Measurements from ENCODE around the gene DGCR6L.
"Not testable (repeated sequence)": the region's sequence is repeated elsewhere in the genome, so short reads cannot be mapped to it uniquely, and the experiment has no call there.

The DGCR6L gene

DNA sequence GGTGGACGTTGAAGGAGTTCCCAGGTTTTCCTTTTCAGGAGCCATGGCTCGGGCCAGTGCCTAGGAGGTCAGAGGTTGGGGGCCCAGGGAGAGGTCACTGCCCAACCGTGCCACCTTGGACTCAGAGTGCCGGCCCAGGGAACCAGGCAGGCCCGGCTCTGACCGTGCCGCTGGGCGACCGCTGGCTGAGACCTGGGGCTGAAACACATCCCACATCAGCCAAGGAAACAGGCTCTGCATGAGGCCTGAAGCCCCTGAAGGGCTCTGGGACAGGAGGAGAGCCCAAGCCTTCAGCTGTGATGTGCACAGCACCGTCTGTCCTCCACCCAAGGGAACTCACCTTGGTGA lies 29.8 kb downstream of the DGCR6L start:
- no peak for DNase-seq

DNA sequence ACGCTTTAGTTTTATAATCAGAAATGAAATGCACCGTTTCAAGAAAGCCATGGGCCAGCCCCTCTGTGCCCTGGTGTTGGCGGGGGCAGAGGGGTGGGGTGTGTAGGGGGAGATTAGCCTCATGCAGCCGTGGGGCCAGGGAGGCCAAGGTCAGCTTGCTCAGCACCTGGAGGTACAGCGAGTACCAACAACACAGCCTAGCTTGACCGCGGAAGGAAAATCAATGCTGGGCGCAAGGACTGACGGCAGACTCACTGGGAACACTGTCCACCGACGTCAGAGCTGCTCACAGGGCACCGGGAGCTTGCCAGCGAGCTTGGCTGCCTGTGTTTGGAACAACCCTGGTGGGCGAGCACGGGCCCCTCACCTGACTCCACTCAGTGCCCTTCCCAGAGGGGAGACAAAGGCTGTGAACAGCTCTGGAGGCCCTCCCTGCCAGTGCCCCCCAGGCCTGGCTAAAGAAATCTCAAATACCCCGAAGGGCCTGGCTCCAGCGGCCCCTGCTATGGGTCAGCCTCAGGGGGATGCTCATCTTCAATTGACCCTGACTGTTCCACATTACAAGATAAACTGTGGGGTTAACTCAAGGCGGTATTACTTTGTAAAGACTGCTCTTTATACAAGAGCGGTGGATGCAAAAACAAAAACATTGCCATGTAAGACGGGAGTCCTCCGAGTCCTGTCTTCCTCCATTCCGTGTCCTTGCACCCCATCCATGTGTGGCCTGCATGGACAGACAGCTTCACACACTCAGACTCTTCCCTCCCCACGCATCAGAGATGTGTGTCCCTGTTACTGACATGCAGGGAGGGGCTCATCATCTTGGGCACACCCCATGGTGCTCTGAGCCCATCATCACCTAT lies 30.4 kb downstream of the DGCR6L start:
- not testable (repeated sequence) for DNase-seq

DNA sequence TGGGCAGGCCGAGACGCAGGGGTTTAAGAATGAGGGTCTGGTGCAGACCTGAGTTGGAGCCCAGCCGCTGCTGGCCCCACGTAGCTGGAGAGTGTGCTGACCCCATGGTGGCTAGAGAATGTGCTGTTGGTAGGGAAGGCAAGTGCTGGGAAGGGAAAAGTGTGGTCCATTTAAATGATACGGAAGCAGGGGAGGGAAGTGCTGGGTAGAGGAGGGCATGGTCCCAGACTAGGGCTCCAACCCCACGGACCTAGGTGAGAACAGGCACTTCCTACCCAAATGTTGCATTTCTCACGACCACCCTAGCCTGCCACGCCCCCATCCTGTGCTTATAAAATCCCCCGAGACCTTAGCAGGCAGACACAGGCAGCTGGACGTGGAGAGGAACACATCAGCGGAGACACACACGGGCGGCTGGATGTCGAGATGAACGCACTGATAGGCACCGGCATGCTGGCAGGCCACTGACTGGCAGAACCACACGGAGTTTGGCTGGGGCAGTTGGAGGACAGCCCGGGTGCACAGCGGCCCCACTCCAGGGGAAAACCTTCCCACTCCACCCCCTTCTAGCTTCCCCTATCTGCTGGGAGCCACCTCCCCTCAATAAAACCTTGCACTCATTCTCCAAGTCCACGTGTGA lies 33.0 kb downstream of the DGCR6L start:
- not testable (repeated sequence) for DNase-seq

DNA sequence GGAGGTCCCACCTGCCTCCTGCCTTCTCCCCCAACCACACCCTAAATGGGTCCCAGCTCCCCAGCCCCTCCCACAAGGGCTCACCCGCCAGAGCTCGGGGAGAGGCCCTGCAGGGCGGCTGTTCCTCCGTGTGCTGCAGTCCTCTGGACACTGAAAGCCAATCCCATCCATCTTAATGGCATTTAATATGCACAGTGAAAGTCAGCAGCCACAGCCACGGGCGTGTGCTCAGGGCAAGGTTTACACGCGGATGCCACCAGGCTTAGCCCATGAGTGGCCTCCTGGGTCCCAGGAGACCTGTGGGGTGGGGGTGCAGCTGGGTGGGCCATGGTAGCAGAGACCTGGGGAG lies 33.6 kb downstream of the DGCR6L start:
- DNase-seq = not testable (repeated sequence)

DNA sequence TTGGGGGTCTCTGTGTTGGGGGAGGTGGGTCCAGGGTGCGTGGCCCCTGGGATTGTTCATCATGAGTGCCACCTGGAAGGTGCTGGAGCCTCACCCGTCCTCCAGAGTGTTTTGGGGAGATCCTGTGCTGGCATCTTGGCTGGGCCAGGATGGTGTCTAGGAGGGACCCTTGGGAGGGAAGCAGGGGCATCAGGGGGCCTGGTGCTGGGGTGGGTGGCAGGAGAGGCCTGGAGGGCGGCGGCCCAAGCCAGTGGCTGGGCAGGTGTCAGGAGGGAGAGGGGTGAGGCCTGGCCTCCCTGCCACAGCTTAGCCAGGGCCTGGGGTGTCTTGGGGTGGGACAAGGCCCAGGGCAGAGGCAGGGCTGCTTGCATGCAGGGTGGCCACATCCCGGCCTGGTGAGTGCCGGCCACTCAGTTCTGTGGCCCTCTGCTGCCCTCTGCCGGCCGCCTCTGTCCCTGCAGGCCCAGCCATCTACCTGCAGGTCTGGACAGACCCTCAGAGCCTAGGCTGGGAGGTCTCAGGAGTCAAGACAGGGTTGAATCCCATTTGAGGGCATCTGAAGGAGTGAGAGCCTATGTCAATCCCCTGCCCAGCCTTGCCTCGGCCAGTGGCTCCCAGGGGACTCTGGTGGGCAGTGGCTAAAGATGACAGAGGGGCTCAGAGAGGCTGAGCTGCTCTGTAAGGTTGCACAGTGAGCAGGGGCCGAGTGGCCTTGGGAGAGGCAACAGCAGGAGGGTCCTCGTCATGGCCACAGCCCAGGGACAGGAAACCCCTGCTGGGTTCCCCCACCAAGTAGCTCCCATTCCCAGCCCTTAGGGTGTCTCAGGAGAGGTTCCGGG lies 34.2 kb downstream of the DGCR6L start:
- peak; percentile 41 for DNase-seq

DNA sequence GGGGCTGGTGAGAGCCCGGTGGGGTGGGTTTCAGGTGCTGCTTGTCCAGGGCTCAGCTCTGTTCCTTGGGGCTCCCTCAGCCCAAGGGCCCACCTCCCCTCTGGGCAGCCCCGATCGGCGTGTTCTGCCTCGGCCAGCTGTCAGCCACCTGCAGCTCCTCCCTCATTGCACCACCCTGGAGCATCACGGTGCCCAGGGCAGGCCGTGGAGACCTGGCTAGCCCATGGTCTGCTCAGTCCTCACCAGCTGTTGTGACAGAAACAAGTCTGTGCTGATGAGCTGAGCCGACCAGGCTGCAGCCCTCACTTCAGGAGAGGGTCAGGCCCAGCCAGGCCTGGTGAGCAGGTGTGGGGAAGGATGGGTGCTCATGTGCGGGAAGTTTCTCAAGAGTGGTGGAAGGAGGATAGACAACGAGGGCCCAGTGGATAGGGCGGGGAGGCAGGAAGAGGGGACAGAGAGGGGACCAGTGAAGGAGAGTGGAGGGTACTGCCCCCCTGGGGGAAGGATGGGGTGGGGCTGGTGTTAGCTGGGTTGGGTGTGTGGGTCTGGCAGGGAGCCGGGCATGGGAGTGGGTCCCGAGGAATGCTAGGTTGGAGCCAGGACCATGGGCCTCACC lies 35.3 kb downstream of the DGCR6L start:
- DNase-seq = no peak

DNA sequence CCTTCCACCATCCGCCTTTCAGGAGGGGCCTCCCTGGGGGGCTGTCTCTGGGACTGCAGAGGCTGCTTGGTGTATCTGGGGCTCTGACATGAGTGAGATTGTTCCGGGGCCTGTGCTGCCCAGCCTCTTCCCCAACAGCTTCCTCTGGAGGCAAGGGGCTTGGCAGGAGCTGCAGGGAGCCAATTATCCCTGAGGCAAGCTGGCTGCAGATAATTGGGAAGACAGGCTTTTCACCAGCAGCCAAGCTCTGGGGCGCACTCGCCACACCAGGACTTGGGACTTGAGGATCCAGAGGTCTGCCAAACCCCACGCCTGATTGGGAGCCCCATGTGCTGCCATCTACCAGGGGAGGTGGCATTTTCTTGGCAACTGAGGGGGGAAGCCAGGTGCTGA lies 36.2 kb downstream of the DGCR6L start:
- DNase-seq = no peak

DNA sequence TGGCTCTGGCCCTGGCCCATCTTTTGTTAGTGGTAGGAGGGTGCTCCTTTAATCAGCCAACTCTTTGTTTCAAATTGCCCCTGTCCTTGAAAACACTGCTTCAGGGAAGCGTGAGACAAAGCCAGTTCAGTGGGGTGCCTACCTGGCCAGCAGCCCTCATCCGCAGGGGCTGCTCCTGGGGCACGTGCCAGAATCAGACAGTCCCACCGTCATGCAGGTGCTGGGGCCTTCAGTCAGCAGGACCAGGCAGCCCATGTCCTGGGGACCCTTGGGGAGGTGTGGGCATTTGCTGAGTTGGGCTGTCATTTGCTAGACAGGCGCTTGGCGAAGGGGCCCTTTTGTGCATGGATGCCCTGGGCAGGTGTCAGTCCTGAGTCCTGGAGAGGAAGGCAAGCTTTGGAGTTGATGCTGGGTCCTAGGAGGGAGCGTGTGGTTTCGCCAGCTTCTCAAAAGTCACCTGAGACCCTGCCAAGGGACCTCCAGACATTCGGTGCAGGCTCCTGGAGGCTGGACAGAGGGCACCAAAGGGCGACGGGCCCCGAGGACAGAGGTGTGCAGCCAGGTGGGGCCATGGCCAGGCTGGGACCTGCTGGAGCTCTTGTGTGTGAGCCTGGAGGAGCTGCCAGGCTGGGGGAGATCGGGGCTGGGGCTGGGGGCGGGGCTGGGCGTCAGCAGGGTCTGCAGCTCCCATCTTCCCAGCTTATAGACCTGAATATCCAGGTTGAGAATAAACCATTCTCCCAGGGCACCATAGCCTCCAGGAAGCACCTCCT lies 36.8 kb downstream of the DGCR6L start:
- DNase-seq = no peak

DNA sequence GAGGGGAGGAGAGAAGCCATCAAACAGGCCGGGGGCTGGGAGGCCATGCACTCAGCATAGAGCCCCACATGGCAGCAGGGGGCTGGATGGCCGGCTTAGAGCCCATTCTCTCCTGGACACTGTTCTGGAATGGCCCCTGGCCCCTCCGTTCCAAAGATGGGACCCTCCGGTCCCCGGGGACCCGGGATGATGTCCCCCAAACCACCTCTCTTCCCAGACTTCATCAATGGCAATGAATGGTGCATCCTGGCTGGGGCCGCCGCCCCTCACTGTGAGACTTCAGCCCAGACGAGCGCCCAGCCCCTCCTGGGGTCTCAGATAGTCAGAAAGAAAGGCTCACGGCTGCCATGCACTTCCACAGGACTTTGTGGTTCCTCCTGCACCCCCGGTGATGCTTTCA lies 38.0 kb downstream of the DGCR6L start:
- no peak for DNase-seq

DNA sequence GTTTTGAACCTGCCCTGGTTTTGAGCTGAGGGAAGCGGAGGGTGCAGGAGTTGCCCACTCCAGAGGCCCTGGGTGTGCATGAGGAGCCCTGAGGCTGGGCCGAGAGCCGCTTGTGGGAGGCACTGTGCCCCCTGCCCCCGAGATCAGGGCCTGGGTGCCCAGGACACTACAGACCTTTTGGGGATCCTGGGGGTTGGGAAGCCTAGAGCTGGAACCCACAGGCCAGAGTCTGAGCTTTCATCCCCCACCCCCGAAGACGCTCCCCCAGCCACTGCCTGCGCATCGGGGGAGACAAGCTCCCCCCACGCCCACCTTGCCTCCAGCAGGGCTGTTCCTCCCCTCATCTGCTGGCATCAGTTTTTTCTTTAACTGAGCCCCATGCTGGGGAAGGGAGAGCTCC lies 38.4 kb downstream of the DGCR6L start:
- not testable (repeated sequence) for DNase-seq

DNA sequence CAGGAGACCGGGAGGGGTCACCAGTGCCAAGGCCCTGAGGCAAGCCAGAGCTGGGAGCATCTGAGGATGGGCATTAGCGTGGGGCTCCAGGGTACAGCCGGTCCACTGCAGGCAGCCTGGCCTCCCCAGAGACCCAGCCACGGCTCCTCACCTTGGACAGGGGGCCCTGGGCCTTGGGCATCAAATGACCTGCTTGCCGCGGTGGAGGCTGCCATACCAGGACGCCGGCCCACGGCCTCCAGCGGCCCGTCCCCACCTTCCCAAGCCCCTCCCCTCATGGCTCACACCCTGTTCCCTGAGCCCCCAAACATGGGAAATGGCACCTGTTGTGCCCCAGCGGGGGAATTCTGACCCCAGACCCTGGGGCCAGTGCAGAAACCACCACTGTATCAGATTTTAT lies 39.0 kb downstream of the DGCR6L start:
- no peak for DNase-seq

DNA sequence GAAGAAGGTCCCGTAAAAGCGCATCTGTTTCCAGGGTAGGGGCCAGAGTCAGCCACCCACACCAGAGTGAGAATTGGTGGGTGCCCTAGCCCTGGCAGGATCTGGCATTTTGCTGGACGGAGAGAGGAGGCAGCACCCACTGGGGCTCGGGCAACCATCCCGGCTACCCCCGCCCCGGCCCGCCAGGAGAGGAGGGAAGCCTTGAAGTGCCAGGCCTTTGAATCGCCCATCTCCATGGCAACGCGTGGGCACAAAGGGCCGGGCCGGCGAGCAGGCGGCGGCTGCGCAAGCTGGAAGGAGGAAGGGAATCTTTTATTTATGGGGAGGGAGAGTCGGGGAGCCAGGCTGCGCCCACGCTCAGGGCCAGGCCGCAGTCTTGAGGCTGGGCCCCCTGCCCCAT lies 39.7 kb downstream of the DGCR6L start:
- not testable (repeated sequence) for DNase-seq

DNA sequence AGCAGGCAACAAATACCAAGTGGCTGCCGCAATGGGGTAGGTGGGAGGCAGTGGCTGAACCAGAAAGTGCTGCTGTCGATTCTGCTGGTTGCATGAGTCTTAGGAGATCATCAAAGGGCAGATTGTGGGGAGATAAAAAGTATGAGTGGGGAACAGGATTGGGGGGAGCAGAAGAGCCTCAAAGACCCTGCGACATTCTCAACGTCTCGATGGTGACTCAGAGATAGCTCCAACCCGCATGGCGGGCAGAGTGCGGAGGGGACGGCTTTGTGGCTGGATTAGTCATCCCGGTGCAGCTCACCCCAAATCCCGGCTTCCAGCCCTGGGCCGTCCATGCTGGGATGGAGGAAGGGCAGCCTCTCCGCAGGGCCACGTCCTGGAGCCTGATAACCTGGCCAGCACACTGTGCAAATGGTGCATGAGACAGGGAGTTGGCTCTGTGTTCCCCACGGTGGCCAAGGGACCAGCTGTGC lies 40.2 kb downstream of the DGCR6L start:
- DNase-seq = no peak

DNA sequence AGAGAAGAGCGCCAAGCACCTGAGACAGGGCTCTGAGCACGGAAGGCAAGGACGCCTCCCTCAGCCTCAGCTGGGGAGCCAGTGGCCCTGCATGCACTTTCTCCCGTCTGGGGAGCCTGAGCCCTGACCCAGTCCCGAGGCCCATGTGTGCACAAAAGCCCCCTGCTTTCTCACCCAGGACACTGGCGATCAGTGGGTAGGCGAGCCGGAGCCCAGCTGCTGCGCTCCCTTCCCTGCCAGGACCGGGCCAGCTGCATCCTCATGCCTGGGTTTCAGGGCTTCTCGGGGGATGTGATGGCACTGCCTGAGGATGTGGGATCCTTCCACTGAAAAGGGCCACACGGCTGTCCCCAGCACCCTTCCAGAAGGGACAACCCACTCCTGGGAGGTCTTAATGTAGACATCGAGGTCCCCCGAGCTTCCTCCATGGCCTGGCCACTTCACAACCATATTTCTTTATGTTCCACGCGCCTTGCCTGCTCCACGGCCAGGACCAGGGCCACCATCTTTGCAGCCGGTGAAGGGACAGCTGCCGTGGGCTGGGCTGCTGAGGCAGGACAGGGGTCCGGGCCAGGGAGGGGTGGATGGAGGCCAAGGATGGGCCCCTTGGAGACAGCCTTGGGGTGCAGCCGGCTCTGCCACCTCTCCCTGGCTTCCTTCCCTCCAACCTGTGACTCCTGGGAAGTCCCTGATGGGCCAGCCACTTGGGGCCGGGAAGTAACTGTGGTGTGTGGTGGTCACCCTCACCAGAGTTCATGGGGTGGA lies 41.0 kb downstream of the DGCR6L start:
- not testable (repeated sequence) for DNase-seq

DNA sequence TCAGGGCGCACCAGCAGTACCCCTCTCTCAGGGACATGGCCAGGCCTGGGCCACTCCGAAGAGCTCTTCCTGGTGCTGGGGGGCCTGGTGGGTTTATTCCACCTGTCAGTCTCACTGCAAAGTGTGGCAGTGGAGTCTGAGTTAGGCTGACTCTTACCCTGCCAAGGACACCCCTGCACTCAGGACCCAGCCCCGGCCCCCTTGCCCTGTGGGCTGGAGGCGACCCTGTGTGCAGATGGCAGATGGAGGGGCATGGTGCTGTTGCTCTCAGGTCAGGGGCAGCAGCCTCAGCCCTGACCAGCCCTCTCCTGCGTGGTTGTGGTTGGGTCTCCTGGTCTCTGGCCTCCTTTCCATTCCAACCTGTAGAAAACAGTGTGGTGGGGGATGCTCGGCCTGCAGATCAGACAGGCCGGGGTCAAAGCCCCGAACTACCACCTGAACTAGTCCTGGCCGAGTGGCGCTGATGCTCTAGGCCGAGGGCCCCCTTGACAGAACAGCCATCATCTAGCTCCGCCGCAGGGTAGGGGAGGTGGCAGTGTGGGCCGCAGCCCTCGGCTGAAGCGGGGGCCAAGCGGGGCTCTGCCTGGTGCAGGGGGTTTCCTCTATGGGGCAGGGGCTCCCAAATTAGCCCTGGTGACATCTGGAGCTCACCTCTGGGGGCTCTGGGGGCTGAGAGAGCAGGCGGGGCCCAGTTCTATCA lies 41.8 kb downstream of the DGCR6L start:
- DNase-seq = not testable (repeated sequence)

DNA sequence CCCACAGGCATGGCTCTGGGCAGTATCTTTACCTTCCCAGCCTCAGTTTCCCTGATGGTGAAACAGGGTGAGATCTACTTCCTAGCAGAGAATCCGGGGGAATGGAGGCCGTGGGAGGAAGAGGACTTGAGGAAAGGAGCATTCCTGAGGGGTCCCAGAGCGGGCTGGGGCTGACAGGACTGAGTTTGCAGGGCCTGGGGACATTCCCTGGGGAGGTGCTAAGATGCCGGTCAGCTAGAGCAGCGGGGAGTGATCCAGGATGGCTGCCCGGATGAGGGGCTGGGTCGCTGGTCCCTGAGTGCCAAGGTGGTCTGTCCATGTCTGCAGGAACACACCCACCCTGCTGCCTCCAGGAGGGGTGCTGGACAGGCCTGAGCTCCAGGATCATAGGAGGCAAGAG lies 43.4 kb downstream of the DGCR6L start:
- DNase-seq = no peak

DNA sequence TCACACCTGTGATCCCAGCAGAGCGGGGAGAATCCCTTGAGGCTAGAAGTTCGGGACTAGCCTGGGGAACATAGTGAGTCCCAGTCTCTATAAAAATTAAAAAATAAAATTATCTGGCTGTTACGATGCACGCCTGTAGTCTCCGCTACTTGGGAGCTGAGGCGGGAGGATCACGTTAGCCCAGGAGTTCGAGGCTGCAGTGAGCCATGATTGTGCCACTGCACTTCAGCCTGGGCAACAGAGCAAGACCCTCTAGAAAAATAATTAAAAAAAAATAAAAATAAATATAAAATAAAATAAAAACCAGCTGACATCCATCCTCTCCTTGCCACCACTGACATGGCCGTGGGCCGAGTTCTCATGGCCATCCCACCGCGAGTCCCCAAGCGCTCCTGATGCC lies 44.0 kb downstream of the DGCR6L start:
- DNase-seq = no peak

DNA sequence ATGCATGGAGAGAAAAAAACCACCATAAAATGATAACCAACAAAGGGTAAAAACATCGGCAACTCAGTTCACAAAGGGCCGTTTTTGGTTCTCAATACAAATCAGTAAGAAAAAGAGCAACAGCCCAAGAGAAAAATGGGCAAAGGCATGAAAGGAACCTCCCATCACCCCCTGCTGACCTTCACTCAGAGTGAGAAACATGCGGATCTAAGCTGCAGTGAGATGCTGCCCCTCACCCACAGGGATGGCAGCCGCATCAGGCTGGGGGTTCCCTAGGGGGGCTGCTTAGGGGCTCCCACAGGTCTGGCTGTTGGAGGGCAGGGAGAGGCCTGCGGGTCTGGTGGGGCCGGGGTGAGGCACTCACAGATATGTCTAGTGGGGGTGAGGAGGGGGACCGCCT lies 44.5 kb downstream of the DGCR6L start:
- not testable (repeated sequence) for DNase-seq

DNA sequence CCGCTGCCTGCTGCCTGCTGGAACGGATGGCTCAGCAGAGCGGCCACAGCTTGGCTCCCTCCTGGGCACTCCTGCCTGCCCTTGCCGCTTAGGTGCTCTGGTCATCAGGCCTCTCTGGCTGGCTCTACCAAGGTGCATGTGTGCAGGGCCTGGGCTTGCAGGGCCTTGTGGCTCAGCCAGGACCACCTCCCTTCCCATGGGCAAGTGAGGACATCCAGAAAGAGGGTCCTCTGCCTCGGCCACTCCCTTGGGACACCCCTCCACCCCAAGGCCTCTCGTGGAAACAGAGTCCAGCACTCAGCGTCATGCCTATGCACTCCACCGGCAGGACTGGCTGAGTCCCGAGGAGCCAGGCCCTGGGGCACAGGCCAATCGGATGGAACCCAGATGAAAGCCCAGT lies 45.5 kb downstream of the DGCR6L start:
- not testable (repeated sequence) for DNase-seq

DNA sequence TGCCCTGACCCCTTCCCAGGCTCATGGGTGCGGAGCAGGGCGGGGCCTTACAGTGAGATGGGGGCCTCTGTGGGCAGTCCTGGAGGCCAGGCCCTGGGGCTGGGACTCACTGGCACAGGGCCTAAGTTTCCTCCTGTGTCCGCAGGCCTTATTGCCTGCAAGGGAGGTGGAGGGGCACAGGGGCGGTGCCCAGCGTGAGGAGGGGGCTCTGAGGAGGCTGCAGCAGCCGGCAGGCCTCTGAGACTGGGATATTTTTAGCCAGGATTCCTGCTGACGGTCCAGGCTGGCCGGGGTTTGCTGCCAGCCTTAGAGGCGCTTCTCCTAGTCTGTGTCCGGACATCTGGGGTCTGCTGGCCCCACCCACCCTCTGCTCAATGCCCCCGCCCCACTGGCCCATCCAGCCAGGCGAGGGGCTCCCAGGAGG lies 46.1 kb downstream of the DGCR6L start:
- no peak for DNase-seq

DNA sequence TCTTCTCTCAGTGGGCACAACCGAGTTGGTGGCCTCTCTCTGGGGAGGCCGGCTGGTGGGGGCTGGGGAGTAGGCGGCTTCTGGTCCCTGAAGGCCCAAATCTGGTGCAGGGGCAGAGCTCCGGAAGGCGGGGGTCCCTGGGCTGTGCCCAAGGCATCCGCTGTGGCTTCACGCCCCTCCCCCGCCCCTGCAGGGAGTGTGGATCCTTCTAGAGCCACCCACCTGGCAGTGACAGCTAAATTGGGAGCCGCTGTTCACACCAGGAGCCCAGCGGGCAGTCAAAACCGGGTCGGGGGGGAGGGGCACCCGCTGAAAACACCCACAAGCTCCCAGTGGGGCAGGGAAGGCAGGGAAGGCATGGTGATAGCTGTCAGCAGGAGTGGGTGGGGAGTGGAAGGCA lies 47.2 kb downstream of the DGCR6L start:
- DNase-seq = no peak

Data from NCI-H1105 (cell line).